NCI-H2029 treated with DMSO at 0.1 percent for 48 hours (cell line): Measurements from ENCODE around the gene GRIN2C.

Source experiments
- DNase-seq: peaks from one replicate; lab custom pipeline; 2025; lab: John Stamatoyannopoulos, UW

The GRIN2C gene

GRCh38 chr17:74821655-74822334, 37.9 kb downstream of the GRIN2C start:
- no peak for DNase-seq

DNA sequence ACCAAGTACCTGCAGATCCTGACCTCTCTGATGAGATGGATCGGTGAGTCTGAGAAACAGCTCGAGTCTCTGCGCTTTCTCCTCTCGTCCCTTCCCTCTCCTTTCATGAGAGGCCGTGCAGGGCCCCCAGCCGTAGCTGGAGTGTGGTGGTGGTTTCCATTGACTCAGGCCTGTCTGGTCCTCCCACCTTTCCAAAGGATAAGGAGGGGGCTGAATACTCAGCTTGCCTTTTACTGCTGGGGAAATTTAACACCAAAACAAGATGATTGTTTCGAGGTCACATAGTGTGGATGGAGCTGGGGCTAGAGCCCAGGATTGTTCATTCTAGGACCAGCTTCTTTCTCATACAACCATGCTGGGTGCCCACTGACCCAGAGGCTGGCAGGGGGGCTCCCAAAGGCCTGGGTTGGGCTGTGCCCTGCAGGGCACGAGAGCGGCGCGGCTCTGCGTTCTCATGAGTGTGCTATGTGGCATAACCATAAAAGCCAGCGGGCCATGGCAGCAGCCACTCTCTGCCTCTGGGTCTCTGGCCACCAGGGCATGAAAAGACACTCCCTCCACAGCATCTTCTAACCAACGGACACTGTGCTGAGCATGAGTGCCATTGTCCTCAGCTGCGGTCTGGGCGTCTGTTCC, 39.8 kb downstream of the GRIN2C start:
- DNase-seq: no peak

DNA sequence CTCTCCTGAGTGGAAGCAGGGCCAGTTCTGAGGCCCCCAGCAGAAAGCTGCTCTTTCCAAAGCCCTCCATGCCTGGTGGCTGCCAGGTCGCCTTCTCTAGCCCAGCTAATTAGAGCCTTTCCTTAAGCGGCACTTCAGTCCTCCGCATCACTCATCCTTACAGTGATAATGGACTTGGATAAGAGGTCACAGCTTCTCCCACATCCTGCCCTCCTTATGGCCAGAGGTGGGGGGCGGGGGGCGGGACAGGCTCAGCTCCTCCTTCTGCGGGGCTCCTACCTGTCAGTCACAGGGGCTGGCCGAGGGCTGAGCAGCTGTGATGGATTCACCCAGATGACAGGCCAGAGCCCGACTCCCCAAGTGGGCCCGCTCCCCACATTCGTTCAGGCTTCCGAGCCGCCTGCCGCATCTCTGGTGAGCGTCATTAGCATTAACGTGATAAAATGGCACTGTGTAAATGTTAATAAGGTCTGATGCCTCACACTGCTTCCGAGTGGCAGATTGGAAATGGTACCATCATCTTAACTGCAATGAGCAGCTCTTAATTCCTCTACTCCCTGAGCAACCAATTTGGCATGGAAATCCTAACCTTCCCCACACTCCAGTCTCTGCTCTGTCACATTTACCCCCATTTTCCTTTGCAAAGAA, 41.3 kb downstream of the GRIN2C start:
- DNase-seq: no peak

DNA sequence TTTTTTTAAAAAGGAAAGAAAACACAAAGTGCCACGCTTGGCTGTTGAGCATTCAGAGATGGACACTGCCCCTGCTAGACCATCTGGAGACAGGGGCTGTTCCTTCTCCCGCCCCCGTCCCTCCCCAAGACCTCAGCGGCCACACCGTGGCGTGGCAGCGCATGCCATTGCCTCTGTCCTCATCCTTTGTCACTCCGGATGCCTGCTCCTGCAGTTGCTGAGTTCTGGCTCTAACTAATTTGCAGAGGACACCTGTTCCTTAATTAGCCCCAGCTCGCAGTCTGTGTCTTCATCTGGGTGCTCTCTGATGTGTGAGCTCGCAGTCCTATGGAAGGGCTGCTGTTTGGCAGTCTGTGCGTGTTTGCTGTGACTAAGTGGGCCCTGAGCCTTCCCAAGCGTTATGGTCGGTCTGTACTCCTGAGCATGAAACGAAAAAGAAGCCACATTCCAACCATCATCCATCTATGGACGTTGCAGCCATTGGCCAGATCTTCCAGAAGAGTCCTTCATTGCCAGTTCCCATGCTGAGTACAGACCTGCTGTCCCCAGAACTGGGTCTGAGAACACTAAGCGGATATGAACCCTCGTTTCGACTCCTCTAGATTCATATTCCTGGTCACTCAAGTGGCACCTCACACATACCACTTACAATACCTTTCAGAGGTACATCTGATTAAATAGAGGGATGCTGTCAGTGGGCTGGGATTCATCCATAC, 42.6 kb downstream of the GRIN2C start:
- no peak for DNase-seq

- DNase-seq: no peak
These were observed 43.9 kb downstream of the GRIN2C start for GRCh38 chr17:74815550-74816370.

GRCh38 chr17:74815067-74815466, 44.6 kb downstream of the GRIN2C start:
- DNase-seq: no peak

GRCh38 chr17:74814453-74814852, 45.2 kb downstream of the GRIN2C start:
- DNase-seq: no peak

DNA sequence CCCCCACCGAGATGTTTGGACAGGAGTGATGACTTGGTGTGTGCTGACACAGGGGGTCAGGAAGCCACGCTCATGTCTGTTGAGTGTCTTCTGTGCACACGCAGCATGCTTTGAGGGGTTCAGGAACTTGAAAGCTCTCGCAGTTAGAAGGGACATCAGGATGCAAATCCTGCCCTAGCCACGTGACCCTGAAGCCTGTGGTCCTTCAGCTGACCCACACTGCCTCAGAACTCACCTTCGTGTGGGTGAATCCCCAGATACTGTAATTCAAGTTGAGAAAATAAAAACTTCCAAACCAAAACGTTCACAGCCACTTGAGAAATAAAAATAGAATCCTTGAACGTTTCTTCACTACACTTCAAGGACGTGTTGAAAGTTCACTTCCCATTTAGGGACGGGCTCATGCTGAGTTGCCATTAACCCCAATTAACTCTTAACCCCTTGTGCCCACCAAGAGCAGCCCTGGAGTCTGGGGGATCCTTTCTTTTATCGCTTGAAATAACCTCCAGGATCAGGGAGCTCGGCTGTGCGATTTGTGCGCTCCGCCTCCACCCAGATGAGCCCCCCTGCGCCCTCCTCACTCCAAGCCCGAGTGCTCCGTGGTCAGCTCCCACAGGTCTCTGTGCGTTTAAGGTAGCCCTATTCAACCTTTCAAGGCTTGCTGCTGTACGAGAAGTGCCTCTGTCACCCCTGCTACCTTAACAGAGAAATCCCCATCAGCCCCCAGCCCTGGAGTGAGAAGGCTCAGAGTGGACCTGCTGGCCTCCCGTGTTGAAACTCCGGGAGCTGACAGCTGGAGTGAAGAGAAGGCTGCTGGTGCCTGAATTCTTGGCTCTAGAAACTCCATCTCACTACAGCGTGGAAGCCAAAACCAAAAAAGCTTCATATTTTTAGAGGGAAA, 47.3 kb downstream of the GRIN2C start:
- DNase-seq: no peak

DNA sequence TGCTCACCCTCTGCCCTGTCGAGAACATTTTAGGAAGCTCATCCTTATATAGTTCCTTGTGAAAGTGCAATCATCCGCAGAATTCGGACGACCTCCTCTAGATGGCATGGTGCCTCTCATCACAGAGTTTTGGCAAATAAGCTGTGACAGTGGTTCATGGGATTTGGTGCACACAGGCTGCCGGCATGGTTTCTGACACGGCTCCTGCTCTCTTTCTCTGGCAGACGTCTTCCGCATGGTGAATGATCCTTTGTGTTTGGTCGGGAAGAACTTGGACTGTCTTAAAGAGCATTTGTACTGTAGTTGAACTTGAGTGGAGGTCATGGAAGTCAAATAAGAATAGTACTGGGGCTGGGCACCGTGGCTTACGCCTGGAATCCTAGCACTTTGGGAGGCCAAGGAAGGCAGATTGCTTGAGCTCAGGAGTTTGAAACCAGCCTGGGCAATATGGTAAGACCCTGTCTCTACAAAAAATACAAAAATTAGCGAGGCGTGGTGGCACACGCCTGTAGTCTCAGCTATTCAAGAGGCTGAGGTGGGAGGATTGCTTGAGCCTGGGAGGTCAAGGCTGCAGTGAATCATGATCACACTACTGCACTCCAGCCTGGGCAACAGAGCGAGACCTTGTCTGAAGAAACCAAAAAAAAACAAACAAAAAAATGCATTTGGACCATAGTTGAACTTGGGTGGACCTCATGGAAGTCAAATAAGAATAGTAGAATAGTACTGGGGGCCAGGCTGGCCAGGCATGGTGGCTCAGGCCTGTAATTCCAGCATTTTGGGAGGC, 48.8 kb downstream of the GRIN2C start:
- no peak for DNase-seq

- no peak for DNase-seq
These were observed 50.8 kb downstream of the GRIN2C start for GRCh38 chr17:74808714-74809430.

DNA sequence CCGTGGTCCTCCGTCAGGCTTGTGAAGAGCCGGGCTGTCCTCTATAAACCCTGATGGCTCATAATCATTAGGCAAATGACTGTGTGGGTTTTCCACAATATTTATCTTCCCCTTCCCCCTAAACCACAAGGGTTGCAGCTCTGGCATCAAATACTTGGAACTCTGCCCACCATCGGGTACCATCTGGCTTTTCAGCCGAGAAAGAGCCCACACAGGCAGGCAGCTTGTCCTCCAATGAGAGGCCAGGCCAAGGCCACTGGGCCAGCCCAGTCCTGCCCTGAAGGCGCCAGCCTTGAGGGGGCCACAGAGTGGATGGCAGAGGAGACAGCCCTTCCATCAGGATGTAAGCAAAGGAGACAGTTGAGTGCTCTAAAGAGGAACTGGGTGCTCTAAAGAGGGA, 51.8 kb downstream of the GRIN2C start:
- DNase-seq: peak; percentile 42

- DNase-seq: no peak
These were observed 52.2 kb downstream of the GRIN2C start for GRCh38 chr17:74807441-74807840.

DNA sequence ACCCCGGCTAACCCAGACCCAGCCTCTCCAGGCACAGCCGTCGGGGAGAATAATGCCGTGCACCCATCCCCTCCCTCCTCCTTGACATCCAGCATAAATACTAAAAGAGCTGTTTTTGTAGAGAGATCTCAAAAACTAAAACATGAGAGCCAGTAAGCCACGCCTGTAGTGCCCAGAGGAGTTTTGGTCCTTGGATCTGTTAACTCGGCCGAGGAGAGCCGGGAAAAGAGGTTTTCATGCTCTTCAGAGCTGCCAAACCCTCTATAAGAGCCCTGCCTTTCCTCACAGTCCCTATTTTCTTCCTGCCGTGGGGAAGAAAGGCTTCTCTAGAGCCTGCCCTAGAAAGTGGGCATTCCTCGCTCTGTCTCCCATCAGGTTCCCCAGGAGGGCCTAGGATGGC, 53.4 kb downstream of the GRIN2C start:
- no peak for DNase-seq

GRCh38 chr17:74805591-74805991, 54.1 kb downstream of the GRIN2C start:
- no peak for DNase-seq

DNA sequence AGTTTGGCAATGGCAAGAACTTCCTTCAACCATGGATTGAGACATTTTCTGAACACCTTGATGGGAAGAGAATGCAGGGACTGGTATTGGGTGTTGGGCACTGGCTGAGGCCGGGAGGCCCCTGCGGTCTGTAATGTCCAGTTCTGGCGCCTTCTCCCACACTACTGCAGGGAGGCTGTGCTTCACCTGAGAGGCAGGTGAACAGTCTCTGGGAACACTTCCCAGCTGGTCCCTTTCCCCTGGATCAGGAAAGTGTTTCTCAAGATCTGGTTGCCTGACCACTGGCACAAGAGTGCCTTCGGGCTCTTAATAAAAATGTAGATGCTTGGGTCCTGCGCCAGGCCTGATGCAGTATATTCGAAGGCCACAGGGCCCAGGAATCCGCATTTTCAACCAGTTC, 55.0 kb downstream of the GRIN2C start:
- no peak for DNase-seq

DNA sequence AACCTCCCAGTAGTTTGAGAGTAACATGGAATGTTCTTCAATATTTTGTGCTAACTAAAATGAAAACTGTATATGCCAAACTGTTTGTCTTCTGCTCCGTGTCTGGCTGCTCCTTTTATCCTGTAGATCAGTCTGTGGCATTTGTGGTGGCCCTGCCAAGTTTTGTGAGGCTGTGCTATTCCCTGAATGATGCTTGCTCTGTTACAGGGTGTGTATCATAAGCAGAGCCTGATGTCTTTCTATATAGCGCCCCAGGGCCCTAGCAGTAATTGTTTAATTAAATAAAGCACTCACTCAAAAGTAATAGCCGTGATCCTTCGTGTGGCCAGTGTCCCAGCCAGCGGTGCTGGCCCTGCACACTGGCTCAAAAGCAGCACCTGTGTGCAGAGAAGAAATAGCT, 55.7 kb downstream of the GRIN2C start:
- DNase-seq: no peak

GRCh38 chr17:74803388-74803930, 56.2 kb downstream of the GRIN2C start:
- no peak for DNase-seq

DNA sequence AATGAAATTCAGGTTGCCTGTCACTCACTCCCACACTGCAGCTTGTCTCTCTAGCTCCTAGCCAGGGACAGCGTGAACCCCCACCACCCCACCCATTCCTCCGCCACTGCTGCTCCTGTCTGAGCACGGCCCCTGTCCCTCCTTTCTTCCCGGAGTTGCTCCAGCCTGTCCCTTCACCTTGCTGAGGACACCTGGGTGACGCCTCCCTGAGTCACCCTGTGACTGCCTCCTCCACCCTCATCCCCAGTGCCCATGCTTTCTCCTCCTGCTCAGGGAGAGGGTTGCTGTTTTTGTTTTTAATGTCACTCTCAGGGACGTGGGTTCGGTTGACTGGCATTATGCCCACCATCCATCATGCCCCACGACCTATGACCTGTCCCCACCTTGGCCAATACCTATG, 57.8 kb downstream of the GRIN2C start:
- DNase-seq: no peak

- no peak for DNase-seq
These were observed 59.2 kb downstream of the GRIN2C start for GRCh38 chr17:74800531-74800930.
